ENCODE results near the gene OR5H2. TPM values are rescaled to one million over a fixed set of nuclear protein-coding genes. Genes with fewer than 3 reads are reported as not detected.

The OR5H2 gene
- total RNA-seq, 4 donors from 2014 or later: not detected

DNA sequence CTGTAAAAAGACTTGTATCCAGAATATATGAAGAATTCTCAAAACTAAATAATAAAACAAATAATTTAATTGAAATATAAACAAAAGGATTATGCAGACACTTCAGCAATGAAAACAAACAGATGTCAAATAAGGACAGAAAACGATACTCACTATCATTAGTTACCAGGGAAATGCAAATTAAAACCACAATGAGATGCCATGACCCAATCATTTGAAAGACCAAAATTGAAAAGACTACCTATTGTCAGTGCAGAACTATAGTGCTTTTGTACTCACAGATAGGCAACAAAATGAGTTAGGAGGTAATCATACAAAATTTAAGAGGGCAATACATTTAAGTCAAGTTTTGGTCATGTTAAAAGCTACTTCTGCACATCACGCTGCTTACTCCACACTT is 39.8 kb downstream of the OR5H2 start:
- TF ChIP-seq EP300 (IDR thresholded peaks at IDR 0.05) (no peak), POLR2A (IDR thresholded peaks at IDR 0.05; ENCODE audit: low read depth) (no peak), POLR2AphosphoS5 (IDR thresholded peaks at IDR 0.05) (no peak), CTCF (IDR thresholded peaks at IDR 0.05) (no peak)
- Histone ChIP-seq H3K4me3 (no peak overlapping the region), H3K36me3 (no peaks in the 10 kb centered on the region), H3K9me3 (no peaks in the 10 kb centered on the region), H3K4me1 (no peaks in the 10 kb centered on the region), H3K27me3 (no peaks in the 10 kb centered on the region), H3K27ac (replicated peaks in 1 of 4) (no peak overlapping the region)
- WGBS: 78% methylated on average over 2 of the region's 2 CpGs
- intact Hi-C loops (cut with DNase I): no loop called here
- DNase-seq (ENCODE audit: extremely low spot score): no peak

DNA sequence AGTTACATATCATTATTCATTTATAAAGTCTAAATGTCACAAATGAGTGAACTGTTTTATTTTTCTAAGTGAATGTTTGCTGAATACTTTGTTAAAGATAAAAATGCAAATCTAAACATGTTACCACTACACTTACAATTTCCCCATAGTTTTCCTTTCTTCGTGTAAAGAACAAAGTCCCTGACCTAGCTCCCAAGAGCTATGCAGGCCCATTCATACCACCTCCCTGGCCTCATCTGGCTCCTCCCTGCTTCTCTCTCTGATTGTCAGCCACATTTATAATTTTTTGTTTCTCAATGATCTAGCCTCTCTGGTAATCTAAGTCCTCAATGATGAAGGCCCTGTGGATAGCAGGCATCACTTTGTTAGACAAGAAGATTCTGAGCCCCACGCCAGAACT is 40.4 kb downstream of the OR5H2 start:
- DNase-seq (ENCODE audit: extremely low spot score): no peak
- 85% methylated on average over 2 of the region's 2 CpGs for WGBS
- Histone ChIP-seq H3K27ac (replicated peaks in 1 of 4) (no peak overlapping the region), H3K27me3 (no peaks in the 10 kb centered on the region), H3K4me3 (no peak overlapping the region), H3K36me3 (no peaks in the 10 kb centered on the region), H3K4me1 (no peaks in the 10 kb centered on the region), H3K9me3 (no peaks in the 10 kb centered on the region)
- TF ChIP-seq CTCF (IDR thresholded peaks at IDR 0.05): no peak
- no peak for TF ChIP-seq EP300 (IDR thresholded peaks at IDR 0.05)
- intact Hi-C loops (cut with DNase I): no loop called here

- DNase-seq (ENCODE audit: extremely low spot score): no peak
- TF ChIP-seq CTCF (IDR thresholded peaks at IDR 0.05) (no peak), POLR2AphosphoS5 (IDR thresholded peaks at IDR 0.05) (no peak), EP300 (IDR thresholded peaks at IDR 0.05) (no peak), POLR2A (IDR thresholded peaks at IDR 0.05; ENCODE audit: low read depth) (no peak)
- Histone ChIP-seq H3K4me3 (no peak overlapping the region), H3K9me3 (no peaks in the 10 kb centered on the region), H3K4me1 (no peaks in the 10 kb centered on the region), H3K27me3 (no peaks in the 10 kb centered on the region), H3K36me3 (no peaks in the 10 kb centered on the region), H3K27ac (replicated peaks in 1 of 4) (no peak overlapping the region)
- intact Hi-C loops (cut with DNase I): no loop called here
Measured at GRCh38 chr3:98323425-98323824, 41.1 kb downstream of the OR5H2 start.

- H3K4me3 ChIP-seq: no peak overlapping the region
- intact Hi-C loops (cut with DNase I): no loop called here
- H3K36me3 ChIP-seq: no peaks in the 10 kb centered on the region
- TF ChIP-seq POLR2AphosphoS5 (IDR thresholded peaks at IDR 0.05) (no peak), POLR2A (IDR thresholded peaks at IDR 0.05; ENCODE audit: low read depth) (no peak), CTCF (IDR thresholded peaks at IDR 0.05) (no peak), EP300 (IDR thresholded peaks at IDR 0.05) (no peak)
- H3K27me3 ChIP-seq: peaks cover 0 to 11% (median 0%) of the 10 kb centered on the region in 4 donors
- H3K4me1 ChIP-seq: no peaks in the 10 kb centered on the region
- no peak overlapping the region for H3K27ac ChIP-seq (replicated peaks in 1 of 4)
- WGBS: 84% methylated on average over 12 of the region's 12 CpGs
- no peak for DNase-seq (ENCODE audit: extremely low spot score)
- H3K9me3 ChIP-seq: no peaks in the 10 kb centered on the region
Measured at GRCh38 chr3:98325055-98325454, 42.8 kb downstream of the OR5H2 start.

GRCh38 chr3:98326105-98326893 is 44.0 kb downstream of the OR5H2 start:
- Histone ChIP-seq H3K4me1 (no peaks in the 10 kb centered on the region), H3K4me3 (no peak overlapping the region), H3K27me3 (peaks cover 0 to 11% (median 0%) of the 10 kb centered on the region in 4 donors), H3K36me3 (no peaks in the 10 kb centered on the region), H3K9me3 (no peaks in the 10 kb centered on the region), H3K27ac (replicated peaks in 1 of 4) (no peak overlapping the region)
- WGBS: 45% methylated on average over 2 of the region's 2 CpGs
- no peak for DNase-seq (ENCODE audit: extremely low spot score)
- intact Hi-C loops (cut with DNase I): no loop called here
- TF ChIP-seq POLR2A (IDR thresholded peaks at IDR 0.05; ENCODE audit: low read depth) (no peak), POLR2AphosphoS5 (IDR thresholded peaks at IDR 0.05) (no peak), EP300 (IDR thresholded peaks at IDR 0.05) (no peak), CTCF (IDR thresholded peaks at IDR 0.05) (no peak)

Measured in esophagus muscularis mucosa (tissue), 4 donors.